AG04449 (cell line): Measurements from ENCODE around the gene TMED9.
A peak's percentile ranks its signal among the peaks of the same experiment; 100 is the strongest.

Experiments
- CTCF ChIA-PET: fragments of 350-600 bp; formaldehyde crosslinking; extraction: SDS; loops from one replicate; lab custom pipeline; 2021; ENCODE audit warnings: antibody characterized with exemption; lab: Yijun Ruan, JAX
- POLR2A ChIA-PET: fragments of 400-600, 350-600 bp; formaldehyde crosslinking; extraction: SDS; loops from one replicate; lab custom pipeline; 2020; ENCODE audit warnings: antibody characterized with exemption, inconsistent platforms; lab: Yijun Ruan, JAX
- DNase-seq: peaks from one replicate; pipeline ENCODE4 v3.0.0-alpha.2; 2010; ENCODE audit warnings: low read depth, low spot score
- H3K4me3 ChIP-seq: 2 replicates; pipeline ENCODE4 v1.5.1; 2011; ENCODE audit warnings: low read depth, mild to moderate bottlenecking, control low read depth, low read length
- CTCF ChIP-seq: IDR thresholded peaks from one replicate; pipeline ENCODE4 v1.5.1; 2011; ENCODE audit warnings: mild to moderate bottlenecking, moderate library complexity, low read length, control low read depth, inconsistent platforms; ENCODE audit not compliant: insufficient read depth; ENCODE audit errors: missing control alignments

TMED9 gene

GRCh38 chr5:177601126-177601525 is 9.1 kb downstream of the TMED9 start:
- no peak for TF ChIP-seq CTCF
- H3K4me3 ChIP-seq, result peak overlapping the region; percentile 80
- ChIA-PET POLR2A (interaction anchor here (1.2 to 2.2 kb wide), 2 partner anchors 9 to 55 kb away, joined by 5 to 15 read pairs; partner anchors contain the start of gene TMED9), CTCF (no interaction called here)
- no peak for DNase-seq

DNA sequence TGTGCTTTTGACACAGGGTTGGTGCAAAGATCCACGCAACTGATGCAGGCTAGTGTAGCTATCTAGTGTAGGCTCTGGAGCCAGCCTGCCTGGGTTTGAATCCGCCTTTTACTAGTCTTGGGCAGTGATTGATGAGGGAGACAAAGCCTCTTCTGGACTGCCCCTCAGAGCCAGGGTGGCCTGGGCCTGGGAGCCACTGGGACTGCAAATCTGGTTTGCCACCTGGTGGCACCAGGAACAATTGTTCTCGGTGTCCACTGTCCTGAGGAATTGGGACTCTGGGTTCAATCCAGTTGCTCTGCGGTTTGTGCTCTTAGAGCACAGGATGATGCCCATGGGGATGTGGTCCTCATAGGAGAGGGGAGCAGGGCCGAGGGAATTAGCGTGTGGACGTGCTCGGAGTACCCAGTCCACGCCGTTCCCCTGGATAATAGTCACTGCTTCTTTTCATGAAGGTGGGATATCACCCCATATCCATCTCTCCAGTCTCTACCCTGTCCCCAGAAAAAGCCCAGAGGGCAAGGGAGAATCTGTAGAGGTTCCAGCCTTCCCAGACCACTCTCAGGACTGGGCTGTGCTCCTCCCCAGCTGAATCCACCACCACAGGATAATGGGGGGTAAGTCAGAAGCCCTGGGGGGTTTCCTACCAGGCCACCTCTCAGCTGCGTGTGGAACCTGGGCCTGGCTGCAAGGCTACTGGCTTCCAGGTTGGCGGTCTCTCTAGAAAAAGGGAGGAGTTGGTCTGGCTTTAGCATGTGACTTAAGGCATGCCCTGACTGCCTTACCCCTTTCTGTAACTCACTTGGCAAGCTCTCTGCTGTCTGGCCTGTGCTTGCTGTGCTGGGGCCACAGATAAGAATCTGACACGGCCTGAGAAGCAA is 9.8 kb downstream of the TMED9 start:
- POLR2A ChIA-PET, result no interaction called here
- DNase-seq, result no peak
- TF ChIP-seq CTCF, result no peak
- H3K4me3 ChIP-seq, result no peak overlapping the region
- CTCF ChIA-PET, result no interaction called here

GRCh38 chr5:177602458-177602830 is 10.4 kb downstream of the TMED9 start:
- CTCF ChIA-PET, result interaction anchor here (0.8 kb wide), 1 partner anchor 473 kb away, joined by 3 read pairs; no protein-coding TSS in a partner anchor
- no peak for DNase-seq
- POLR2A ChIA-PET, result no interaction called here
- no peak for TF ChIP-seq CTCF
- H3K4me3 ChIP-seq, result no peak overlapping the region

DNA sequence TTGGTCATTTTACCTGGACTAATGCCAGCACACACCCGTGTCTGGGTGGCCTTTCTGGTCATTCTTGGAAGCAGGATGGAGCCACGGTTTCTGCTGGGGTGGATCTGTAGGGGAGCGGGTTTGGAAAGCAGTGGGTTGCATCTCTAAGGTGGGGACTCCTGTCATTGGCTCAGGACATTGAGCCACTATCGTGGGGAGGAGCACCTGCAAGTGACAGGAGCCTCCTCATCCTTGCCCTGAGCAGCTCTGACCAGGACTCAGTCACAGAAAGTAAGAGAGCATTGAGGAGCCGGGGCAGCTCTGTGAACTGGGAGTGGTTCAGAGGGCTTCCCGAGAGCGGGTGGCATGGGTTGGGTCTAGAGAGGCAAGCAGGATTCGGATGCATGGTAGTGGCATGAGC is 11.6 kb downstream of the TMED9 start:
- POLR2A ChIA-PET, result no interaction called here
- no peak for DNase-seq
- CTCF ChIA-PET, result no interaction called here
- H3K4me3 ChIP-seq, result no peak overlapping the region
- TF ChIP-seq CTCF, result no peak

DNA sequence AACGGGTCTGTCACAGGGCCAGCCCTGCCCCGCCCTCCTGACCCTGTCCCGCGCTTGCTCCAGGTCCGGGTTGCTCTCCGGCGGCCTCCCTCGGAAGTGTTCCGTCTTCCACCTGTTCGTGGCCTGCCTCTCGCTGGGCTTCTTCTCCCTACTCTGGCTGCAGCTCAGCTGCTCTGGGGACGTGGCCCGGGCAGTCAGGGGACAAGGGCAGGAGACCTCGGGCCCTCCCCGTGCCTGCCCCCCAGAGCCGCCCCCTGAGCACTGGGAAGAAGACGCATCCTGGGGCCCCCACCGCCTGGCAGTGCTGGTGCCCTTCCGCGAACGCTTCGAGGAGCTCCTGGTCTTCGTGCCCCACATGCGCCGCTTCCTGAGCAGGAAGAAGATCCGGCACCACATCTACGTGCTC is 12.1 kb downstream of the TMED9 start:
- CTCF ChIA-PET, result no interaction called here
- H3K4me3 ChIP-seq, result no peak overlapping the region
- DNase-seq, result no peak
- POLR2A ChIA-PET, result no interaction called here
- no peak for TF ChIP-seq CTCF

GRCh38 chr5:177604656-177605055 is 12.7 kb downstream of the TMED9 start:
- no peak for TF ChIP-seq CTCF
- POLR2A ChIA-PET, result no interaction called here
- CTCF ChIA-PET, result no interaction called here
- H3K4me3 ChIP-seq, result no peak overlapping the region
- DNase-seq, result no peak
